Liver (tissue), 3 donors: ENCODE results near the gene CFAP65.
A peak's percentile ranks its signal among the peaks of the same experiment; 100 is the strongest.

Experiments
- CTCF ChIP-seq: fragments of 150-350 bp; IDR thresholded peaks from 2 replicates; pipeline ENCODE4 v1.5.1; 2017; ENCODE audit warnings: improper control_type of control experiment, low read depth, low read length; ENCODE audit not compliant: missing input control
- SP1 ChIP-seq: IDR thresholded peaks from 2 replicates; pipeline ENCODE4 v1.6.1; 2018; ENCODE audit warnings: antibody characterized with exemption, mild to moderate bottlenecking
- ZBTB33 ChIP-seq: IDR thresholded peaks from 2 replicates; pipeline ENCODE4 v1.6.1; 2016; ENCODE audit warnings: antibody characterized with exemption
- donor health status: healthy.
- donor health status: healthy.

- TF ChIP-seq CTCF (peak; percentile 59), ZBTB33 (no peak), SP1 (no peak)
Measured at GRCh38 chr2:219073413-219074129, 32.3 kb upstream of the CFAP65 start.
